OCI-LY7 (cell line): ENCODE measurements around the gene HPN.

Source experiments
- EZH2phosphoT487 ChIP-seq: fragments of 200-600 bp; sonication (generic); IDR thresholded peaks from 2 replicates; pipeline ENCODE4 v1.6.1; 2018; ENCODE audit warnings: low read depth, borderline replicate concordance, mild to moderate bottlenecking, mixed run types, antibody characterized with exemption, low read length, moderate library complexity, mixed read lengths
- TF ChIP-seq, protein P1 (sequence below): fragments of 200-600 bp; sonication (generic); conservative IDR thresholded peaks from 2 replicates; pipeline ENCODE4 v1.5.1; 2014; ENCODE audit warnings: mild to moderate bottlenecking, antibody characterized with exemption, low read length, moderate library complexity, mixed read lengths

DNA sequence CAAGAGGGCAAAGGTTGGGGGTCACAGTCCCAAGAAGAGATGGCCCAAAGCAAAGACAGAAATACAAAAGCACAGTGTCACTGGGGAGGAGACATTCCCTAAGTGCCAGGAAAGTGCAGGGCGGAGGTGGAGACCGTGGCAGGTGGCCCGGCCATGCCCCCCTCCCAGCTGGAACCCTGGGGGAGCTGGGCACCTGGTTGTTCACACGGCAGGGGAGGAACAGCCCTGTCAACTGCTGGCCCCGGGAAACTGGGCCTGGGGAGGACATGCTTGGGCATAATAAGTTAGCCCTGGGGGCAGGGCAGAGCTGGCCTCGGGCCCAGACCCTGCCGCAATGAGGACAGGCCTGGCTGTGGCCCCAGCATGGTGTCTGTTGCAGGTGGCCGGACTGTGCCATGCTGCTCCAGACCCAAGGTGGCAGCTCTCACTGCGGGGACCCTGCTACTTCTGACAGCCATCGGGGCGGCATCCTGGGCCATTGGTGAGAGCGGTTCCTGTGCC is 7.4 kb downstream of the HPN start:
- TF ChIP-seq, protein P1, sequence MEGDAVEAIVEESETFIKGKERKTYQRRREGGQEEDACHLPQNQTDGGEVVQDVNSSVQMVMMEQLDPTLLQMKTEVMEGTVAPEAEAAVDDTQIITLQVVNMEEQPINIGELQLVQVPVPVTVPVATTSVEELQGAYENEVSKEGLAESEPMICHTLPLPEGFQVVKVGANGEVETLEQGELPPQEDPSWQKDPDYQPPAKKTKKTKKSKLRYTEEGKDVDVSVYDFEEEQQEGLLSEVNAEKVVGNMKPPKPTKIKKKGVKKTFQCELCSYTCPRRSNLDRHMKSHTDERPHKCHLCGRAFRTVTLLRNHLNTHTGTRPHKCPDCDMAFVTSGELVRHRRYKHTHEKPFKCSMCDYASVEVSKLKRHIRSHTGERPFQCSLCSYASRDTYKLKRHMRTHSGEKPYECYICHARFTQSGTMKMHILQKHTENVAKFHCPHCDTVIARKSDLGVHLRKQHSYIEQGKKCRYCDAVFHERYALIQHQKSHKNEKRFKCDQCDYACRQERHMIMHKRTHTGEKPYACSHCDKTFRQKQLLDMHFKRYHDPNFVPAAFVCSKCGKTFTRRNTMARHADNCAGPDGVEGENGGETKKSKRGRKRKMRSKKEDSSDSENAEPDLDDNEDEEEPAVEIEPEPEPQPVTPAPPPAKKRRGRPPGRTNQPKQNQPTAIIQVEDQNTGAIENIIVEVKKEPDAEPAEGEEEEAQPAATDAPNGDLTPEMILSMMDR, result no peak
- no peak for TF ChIP-seq EZH2phosphoT487
